ENCODE data around the gene USP14.

Gene USP14

DNA sequence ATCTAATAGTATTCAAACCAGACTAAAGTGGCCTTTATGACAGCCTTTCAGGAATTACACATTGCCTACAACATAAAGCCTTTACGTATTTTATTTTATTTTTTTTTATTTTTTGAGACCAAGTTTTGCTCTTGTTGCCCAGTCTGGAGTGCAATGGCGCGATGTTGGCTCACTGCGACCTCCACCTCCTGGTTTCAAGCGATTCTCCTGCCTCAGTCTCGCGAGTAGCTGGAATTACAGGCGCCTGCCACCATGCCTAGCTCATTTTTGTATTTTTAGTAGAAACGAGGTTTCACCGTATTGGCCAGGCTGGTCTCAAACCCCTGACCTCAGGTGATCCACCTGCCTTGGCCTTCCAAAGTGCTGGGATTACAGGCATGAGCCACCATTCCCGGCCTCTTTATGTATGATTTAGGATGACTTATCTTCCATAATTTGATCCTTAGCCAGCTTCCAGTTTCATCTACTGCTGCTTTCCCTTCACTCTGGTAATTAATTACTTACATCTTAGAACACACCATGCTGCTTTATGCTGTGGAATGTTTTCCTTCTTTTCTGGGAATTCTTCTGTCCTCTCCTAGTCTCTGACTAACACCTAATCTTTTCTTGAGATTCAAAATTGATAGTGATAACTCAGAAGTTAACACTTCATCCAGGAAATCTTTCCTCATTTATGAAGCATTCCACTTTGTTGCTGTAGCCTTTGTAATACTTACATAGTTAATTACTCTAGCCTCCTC is 2.6 kb downstream of the USP14 start:
- DNase-seq, result no peak

DNA sequence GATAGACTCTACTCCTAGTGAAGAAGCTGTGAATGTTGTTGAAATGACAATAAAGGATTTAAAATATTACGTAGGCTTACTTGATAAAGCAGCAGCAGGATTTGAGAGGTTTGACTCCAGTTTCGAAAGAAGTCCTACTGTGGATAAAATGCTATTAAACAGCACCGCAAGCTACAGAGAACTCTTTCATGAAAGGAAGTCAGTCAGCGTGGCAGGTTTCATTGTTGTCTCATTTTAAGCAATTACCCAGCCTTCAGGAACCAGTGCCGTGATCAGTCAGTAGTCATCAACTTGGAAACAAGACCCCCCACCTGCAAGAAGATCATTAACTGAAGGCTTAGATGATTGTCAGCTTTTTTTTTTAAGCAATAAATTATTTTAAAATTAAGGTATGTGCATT is 14.0 kb downstream of the USP14 start:
- DNase-seq, result no peak

DNA sequence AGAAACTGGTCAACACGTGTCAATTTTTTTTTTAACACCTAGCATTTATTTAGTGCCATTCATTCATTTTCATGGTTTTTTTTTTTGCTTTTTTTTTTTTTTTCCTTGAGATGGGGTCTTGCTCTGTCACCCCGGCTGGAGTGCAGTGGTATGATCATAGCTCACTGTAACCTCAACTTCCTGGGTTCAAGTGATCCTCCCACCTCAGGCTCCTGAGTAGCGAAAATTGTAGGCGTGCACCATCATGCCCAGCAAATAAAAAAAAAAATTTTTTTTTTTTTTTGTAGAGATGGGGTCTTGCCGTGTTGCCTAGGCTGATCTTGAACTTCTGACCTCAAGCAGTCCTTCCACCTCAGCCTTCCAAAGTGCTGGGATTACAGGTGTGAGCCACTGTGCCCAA is 21.1 kb downstream of the USP14 start:
- DNase-seq, result no peak

DNA sequence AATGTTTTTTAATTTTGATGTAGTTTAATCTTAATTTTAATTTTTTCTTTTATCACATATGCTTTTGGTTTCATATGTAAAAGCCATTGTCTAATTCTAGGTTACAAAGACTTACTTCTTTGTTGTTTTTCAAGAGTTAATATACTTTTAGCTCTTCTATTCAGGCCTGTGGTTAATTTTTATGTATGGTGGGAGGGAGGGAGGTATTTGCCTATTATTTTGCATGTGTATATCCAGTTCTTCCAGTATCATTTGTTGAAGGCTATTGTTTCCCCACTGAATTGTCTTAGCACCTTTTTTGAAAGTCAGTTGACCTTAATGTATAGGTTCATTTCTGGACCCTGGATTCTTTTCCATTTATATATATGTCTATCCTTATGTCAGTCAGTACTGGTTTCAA is 23.4 kb downstream of the USP14 start:
- no peak for DNase-seq

DNA sequence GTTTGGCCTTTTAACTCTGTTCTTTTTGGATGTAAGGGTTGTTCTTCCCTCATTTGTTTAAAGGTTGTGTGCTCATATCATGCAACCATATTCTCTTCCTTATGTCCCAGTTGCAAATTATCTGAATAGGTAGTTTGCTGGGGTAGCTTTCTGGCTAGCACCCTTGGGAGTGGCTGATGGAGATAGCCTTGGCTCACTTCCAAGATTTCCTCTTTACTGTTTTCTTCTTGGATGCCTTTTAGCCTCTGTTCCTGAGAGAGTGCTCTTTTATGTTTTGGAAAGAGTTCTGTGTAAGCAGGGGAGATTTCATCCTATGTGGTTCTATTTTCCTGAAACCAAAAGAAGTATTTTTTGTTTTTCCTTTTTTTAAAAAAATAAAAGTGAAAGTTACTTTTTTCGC is 25.4 kb downstream of the USP14 start:
- DNase-seq, result no peak

DNA sequence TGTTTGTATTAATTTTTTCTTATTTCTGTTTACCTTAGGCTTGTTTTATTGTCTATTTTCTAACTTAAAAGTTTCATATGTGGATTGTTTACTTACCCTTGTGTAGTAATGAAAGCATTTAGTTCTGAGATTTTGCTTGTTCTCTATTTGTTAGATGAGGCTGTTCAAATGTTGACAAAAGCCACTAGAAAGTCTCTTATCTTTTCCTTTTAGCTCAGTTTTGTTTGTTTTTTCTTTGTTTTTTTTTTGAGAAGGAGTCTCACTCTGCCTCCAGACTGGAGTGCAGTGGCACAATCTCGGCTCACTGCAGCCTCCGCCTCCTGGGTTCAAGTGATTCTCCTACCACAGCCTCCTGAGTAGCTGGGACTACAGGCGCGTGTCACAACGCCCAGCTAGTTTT is 30.9 kb downstream of the USP14 start:
- DNase-seq, result no peak

DNA sequence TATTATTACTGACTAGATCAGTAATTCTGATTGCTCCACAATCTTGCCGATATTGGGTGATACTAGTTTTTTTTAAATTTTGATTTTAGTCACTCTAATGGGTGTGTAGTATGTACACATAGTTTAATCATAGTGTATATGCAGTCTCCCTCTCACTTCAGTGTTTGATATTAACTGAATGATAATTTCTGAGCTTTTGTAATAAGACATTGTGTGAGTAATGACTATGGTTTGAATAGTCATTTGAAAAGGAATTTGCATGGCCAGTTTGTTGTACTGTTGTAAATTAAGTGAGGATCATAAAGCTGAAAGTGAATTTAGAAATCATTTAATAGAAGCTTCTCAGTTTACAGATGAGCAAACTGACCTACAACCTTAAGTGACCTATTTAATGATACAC is 33.4 kb downstream of the USP14 start:
- DNase-seq, result no peak

DNA sequence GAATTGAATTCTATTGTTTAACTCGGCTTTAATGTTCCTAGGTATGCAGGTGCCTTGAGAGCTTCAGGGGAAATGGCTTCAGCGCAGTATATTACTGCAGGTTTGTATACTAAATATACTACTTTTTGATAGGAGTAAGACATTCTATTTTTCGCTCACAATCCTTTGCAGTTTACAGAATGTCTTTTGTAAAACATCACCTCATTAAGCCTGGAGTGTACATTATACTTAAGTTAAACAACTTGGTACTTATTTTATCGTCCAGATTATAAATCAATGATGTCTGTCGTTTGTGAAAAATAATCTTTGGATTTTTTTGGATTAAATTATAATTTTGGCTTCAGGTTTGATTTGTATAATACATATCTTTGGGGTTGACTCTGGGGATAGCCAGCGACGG is 34.4 kb downstream of the USP14 start:
- no peak for DNase-seq

DNA sequence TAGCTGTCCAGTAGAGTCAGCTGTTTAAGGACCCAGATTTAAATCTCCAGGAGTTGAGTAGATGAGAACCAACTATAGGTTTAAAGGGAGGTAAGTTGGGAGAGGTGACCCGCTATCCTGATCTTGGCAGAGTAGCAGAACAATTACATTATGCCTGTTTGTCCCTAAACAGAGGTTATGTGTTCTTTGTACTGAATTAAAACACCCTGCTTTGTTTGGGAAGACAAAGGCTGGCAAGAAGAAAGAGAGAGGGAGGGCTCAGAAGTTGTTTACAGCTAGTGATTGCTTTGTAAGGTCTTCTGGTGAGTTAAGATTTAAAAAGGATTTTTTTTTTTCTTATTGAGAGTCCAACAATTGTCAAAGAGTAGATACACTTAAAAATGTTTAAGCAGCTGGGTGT is 37.3 kb downstream of the USP14 start:
- no peak for DNase-seq

DNA sequence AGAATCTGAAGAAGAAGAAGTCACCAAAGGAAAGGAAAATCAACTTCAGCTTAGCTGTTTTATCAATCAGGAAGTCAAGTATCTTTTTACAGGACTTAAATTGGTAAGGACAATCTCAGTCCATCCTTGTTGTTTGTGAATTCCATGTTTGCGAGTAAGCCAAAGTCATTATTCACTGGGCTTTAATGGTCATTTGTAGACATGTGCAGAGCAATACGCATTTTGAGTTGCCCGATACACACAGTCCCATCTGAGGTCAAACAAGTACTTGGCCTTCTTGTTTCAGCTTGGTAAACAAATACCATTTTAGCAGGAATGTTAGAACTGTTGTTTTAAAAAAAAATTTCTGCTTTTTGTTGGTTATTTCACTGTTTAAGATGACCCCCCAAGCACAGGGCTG is 40.9 kb downstream of the USP14 start:
- DNase-seq, result no peak

DNA sequence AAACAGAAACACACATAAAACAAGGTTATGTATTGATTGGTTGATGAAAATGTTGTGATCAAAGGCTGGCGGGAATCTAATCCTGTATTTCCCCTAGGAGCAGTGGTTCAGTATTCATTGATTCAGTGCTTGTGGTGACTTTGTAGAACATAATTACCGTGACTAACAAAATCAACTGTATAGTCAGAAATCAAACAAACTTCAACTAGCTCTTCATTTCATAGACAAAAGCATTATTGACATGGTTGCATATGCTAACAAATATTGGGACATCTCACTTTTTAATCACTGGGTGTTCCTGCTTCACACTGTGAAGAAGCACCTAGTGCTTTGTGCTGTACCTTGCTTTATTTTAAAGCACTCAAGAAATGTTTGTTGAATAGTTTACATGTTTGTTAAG is 41.4 kb downstream of the USP14 start:
- peak; percentile 37 for DNase-seq

DNA sequence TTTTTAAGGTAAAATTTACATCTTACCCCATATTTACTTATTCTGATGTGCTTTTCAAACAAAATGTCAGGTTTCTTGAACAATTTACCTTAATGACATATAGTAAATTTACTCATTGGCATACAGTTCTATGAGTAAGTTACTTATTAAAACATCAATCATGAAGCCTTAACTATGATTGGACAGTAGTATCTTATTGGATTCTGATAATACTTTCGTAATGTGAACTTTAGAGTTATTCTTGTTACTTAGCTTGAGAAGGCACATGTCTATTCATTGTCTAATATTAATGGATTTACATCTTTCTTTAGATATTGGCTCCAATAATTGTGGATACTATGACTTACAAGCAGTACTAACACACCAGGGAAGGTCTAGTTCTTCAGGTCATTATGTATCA is 51.7 kb downstream of the USP14 start:
- DNase-seq, result no peak

DNA sequence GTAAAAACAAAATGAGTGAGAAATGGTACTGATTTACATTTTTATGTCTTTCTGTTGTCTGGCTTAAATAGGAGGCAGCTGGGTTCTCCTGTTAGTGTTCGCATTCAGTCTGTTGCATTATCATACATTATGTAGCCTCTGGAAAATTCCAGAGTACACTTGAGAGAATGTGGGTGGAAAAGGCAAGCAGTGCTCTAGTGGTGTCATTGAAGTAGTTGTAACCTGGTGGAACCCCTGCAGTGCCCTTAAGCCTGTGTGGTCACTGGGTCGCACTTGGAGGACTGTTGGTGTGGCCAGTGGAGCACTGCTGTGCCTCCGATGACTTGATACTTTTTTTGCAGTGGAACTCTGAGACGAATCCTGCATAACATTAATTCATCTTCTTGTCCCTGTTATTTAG is 52.4 kb downstream of the USP14 start:
- no peak for DNase-seq

DNA sequence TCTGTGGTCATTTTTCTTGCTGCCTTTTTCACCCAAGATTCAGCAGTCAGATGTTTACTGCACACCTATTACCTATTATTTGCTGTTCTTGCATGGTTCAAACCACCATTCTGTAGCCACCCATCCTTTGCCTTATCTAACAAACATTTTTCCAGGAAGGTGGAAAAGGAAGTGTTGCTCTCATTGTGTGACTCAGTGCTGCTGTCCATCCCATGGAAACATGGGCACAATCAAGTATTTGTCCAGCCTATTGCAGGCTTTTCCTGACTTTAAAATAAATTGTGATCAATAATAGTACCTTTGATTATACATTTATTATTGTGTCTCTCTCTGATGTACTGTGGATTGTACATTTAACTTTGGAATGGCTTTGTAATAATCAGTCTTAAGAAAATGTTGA is 53.2 kb downstream of the USP14 start:
- DNase-seq, result no peak

DNA sequence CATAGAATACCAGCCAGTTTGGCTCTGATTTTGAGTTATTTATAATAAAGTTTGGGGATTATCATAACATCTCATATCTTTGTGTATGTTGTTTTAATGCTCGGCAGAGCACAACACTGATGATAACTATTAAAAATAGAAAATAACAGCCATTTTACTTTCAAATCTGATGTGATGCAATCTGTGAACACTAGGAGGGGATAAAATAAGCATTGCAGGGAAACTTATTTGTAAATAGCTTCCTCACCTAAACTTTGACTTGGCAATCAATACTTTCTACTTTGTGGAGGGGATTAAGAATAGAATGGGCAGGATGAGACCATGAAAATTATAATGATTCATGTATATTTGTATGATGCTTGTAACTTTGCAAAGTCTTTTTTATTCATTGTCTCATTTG is 54.4 kb downstream of the USP14 start:
- DNase-seq, result no peak

DNA sequence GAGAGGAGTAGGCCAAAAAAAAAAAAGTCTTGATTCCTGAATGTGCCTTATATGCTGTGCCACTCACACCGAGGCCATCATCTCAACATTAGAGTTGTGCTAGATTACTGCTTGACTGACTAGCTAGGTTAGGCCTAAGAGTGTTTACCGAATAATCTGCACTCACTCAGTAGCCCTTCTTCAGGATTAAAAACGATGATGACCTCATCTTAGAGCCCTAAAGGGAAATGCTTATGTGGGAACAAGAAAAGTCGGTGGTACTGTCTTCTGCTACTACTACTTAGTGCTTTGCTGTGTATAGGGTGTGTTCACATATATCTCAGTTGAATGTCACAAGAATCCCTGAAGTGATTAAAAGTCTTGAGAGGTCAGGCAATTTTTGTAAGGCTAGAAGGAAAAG is 55.1 kb downstream of the USP14 start:
- no peak for DNase-seq

DNA sequence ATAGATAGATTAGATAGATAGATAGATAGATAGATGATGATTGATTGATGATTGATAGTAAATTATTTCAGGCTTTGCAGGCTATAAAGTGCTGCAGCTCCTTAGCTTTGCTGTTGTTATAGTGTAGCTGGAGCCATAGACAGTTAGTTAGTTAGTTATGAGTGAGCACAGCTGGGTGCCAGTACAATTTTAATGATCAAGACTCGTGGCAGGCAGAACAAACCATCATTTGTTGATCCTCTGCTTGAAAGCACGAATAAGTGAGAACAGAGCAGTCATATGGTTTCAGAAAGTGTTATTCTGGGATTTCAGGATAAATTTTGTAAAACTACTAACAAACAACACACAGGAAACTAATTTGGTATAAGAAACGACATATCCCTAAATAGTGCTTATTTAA is 55.6 kb downstream of the USP14 start:
- DNase-seq, result no peak

DNA sequence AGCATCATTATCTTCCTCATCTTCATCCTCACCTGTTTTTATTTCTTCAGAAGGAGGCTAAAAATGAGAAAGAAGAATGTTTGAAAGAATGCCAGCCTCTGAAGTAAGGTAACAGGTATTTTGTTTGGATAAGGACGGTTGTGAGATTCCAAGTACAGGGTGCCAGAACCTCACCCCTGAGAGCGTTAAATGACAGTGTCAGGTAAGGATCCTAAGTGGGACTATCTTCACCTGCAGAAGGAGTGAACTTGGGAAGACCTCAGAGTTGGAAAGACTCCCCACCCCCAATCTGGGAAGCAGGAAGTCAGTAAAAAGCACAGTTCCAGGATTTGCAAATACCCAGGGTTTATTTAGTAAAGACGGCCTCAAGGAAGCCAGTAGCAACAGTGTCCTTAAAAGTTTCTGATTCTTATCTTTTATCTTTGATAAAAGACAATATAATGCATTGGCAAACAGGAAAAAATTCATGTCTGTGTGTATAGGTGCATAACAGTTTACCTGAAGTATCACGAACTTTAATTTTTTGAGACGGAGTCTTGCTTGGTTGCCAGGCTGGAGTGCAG is 57.2 kb downstream of the USP14 start:
- no peak for DNase-seq

DNA sequence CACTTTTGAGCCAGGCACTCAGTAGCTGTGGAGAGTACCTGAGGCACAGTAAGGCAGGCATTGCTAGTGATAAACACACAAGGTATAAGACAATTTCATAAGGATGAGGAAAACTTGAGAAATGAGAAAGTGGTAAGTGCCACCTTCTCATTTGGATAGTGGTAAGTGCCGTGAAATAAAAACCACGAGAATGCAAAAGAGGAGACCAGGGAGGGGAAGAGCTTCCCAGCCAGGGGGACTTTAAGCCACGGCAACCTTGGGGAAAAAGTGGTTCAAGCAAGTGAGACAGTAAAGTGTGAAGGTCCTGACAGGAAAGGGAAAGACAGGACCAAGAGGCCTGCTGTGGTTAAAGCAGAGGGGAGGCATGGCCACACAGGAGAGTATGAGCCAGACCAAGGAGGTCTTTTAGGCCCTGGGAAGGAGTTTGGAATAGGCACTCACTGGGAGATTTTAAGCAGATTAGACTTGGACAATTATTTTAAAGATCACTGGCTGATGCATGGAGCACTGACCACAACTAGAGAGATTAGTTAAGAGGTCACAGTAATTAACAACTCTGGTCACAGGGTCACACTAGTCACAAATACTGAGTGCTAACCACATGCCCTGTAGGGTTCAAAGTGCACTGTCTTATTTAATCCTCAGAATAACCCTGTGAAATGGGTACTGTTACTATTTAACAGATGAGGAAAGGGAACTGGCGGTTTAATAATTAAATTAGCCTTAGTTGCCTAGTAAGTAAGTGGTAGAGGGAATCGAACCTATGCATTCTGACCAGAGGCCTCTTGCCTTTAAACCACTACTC is 59.4 kb downstream of the USP14 start:
- DNase-seq, result no peak

DNA sequence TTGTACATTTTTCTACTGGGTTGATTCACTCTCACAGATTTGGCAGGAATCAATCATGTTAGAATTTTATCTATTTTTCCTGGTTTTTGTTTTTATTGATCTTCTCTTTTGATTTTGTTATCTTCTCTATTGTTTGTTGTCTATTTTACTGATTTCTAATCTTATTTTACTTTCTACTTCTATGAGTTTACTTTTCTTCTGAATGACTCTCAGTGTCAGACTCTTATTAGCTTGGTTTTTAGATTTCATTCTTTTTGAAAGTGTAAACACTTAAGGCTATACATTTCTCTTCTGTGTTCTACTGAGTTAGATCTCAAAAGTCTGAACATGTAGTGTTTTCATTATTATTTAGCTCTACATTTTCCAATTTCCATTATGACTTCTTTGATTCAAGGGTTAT is 62.4 kb downstream of the USP14 start:
- no peak for DNase-seq

DNA sequence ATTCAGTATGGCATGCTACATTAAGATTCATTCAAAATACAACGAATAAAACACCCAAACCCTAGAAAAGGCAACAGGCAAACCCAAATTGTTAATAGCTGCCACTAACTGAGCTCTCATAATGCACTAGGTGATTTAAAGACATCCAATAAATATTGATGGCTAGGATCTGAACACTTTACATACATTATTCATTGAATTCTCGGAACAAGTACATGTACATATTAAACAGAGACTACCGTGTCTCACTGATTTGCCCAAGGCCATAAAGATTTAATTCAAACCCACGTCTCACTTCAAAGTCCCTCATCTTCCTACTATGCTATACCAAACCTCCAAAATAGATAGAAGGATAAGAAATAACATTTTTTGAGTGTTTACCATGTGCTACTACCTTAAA is 67.4 kb downstream of the USP14 start:
- no peak for DNase-seq

DNA sequence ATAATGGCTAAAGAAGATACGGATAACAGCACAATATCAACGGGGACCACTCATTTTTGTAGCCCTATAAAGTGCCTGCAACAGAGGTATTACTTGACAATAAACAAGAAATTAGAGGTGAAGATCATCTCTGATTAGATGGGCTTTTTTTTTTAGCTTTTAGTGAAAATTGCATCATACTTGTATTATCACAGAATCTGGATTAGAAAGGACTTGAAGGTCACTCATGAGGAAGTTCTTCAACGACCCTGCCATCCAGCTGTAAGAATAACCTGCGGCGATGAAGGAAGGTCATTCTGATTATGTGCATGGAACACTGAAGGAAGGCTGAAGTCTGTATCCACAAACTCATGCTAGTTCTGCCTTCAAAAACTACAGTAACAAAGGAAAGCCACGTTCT is 69.0 kb downstream of the USP14 start:
- DNase-seq, result no peak

DNA sequence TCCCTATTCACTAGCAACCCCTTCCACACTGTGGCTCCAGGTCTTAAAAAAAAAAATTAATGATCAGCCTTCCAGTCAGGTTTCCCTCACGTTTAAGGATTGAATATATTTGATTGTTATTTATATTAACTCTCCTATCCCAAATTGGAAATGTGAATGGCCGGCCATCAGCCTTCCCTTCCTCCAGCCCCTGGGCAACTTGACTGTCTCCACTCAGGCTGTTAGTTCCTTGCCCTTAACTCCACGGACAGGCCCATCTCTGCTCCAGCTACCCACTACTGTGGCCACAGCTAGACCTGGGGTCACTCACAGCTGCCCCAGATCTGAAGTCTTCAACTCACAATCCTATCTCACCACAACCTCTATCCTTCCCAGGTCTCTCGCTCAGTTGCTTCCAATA is 69.5 kb downstream of the USP14 start:
- no peak for DNase-seq

DNA sequence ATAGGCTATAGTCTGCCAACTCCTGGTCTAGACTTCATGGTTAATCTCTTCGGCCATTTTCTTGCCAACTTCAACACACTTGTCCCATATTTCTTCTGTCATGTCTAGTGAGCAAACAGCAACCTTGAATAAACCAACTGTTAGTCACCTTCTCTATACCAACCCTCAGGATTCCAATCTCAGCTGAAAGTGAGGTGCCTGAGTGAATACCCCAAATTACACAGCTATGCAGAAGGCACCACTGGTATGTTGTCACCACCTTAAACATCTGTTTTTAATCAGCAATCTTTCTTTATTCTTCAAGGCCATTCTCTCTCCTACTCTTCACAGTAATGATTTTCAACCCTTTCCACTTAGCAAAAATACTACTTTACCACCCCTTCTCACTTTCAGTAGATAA is 70.2 kb downstream of the USP14 start:
- DNase-seq, result no peak

DNA sequence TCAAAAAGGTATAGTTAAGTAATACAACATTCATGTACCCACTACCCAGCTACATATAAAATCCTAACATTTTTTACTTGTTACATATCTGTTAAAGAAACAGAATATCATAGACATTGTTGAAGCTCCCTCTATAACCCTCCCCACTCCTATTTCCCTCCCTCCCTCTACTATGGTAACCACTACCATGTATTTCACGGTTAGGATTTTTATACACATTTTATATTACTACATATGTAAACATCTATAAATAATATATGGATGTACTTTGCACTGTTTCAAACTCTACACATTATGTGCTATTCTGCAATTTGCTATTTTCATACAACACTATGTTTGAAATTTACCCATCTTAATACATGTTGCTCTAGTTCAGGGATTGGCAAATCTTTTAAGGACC is 73.2 kb downstream of the USP14 start:
- DNase-seq, result no peak

Measured in NCI-H2029 (cell line).